HG02970 (cell line): Measurements from ENCODE around the gene HSD17B8.
A peak's percentile ranks its signal among the peaks of the same experiment; 100 is the strongest.
"Not testable (repeated sequence)": the region's sequence is repeated elsewhere in the genome, so short reads cannot be mapped to it uniquely, and the experiment has no call there.

Experiments used
- ATAC-seq: cut with Tn5 transposase; IDR thresholded peaks from one replicate; pipeline ENCODE4 v1.9.1; 2021; ENCODE audit warnings: mild to moderate bottlenecking, moderate library complexity, moderate number of reproducible peaks; ENCODE audit not compliant: unreplicated experiment, low FRiP score

Gene HSD17B8

GRCh38 chr6:33204165-33204414 is 365 bp upstream of the HSD17B8 start:
- no peak for ATAC-seq

GRCh38 chr6:33205191-33206026 is 954 bp downstream of the HSD17B8 start:
- no peak for ATAC-seq

GRCh38 chr6:33206027-33206863 is 1.8 kb downstream of the HSD17B8 start:
- no peak for ATAC-seq

- ATAC-seq, result no peak
Observed at GRCh38 chr6:33206864-33207551, 2.6 kb downstream of the HSD17B8 start.

- no peak for ATAC-seq
Observed at GRCh38 chr6:33207552-33208090, 3.2 kb downstream of the HSD17B8 start.

GRCh38 chr6:33208091-33208967 is 3.9 kb downstream of the HSD17B8 start, which contains the start of gene RING1:
Gene RING1 (plus strand): TSS chr6:33208500. CDS start chr6:33208823, 323 bp downstream.
- ATAC-seq, result peak; percentile 51

- no peak for ATAC-seq
Observed at GRCh38 chr6:33209856-33210255, 5.4 kb downstream of the HSD17B8 start.

GRCh38 chr6:33211136-33211535 is 6.7 kb downstream of the HSD17B8 start:
- ATAC-seq, result no peak

- ATAC-seq, result no peak
Observed at GRCh38 chr6:33211666-33212422, 7.4 kb downstream of the HSD17B8 start.

GRCh38 chr6:33212857-33213165 is 8.4 kb downstream of the HSD17B8 start:
- no peak for ATAC-seq

- ATAC-seq, result no peak
Observed at GRCh38 chr6:33213166-33213988, 8.9 kb downstream of the HSD17B8 start.

GRCh38 chr6:33213989-33214335 is 9.5 kb downstream of the HSD17B8 start:
- ATAC-seq, result no peak

GRCh38 chr6:33215271-33216116 is 11.0 kb downstream of the HSD17B8 start:
- ATAC-seq, result no peak

GRCh38 chr6:33216117-33216649 is 11.7 kb downstream of the HSD17B8 start:
- ATAC-seq, result no peak

- ATAC-seq, result no peak
Observed at GRCh38 chr6:33217246-33217645, 12.8 kb downstream of the HSD17B8 start.

GRCh38 chr6:33217681-33218080 is 13.2 kb downstream of the HSD17B8 start:
- ATAC-seq, result no peak

- not testable (repeated sequence) for ATAC-seq
Observed at GRCh38 chr6:33226503-33227120, 22.2 kb downstream of the HSD17B8 start.
